HG02938 (cell line): ENCODE data around the gene NT5DC1.
A peak's percentile ranks its signal among the peaks of the same experiment; 100 is the strongest.

Experiments used
- ATAC-seq: cut with Tn5 transposase; IDR thresholded peaks from one replicate; pipeline ENCODE4 v1.9.1; 2021; ENCODE audit warnings: mild to moderate bottlenecking, moderate library complexity; ENCODE audit not compliant: unreplicated experiment

NT5DC1 gene

DNA sequence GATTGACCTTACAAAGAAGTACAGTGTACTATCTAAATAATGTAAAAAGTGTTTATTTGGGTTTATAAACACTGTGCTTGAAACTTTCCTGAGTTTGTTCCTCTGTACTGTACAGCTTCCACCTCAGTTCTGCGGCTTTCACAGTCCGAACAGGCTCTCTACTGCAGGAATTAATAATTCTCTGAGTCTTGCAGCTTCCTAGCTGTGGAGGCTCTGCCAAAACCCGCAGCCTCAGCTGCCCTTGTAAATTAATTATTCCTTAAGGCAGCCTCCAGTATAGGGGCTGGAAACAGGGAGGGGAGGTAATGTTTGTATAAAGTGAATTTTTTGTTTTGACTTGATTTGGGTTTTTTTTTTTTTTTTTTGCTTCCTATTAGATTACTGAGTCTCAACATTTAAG, 134.0 kb downstream of the NT5DC1 start:
- ATAC-seq: no peak

DNA sequence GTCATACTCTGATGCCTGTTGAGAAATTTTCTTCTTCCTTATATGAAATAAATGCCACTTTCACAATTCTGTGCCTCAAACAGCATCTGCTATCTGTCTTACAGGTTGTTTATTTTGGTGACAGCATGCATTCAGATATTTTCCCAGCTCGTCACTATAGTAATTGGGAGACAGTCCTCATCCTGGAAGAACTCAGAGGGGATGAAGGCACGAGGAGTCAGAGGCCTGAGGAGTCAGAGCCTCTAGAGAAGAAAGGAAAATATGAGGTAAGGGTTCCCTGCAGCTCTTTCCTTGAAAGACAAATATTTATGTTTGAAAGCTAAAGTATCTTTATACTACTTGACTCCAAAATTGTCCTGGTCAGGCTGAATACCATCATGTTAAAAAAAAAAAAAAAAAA, 137.4 kb downstream of the NT5DC1 start:
- ATAC-seq: no peak

DNA sequence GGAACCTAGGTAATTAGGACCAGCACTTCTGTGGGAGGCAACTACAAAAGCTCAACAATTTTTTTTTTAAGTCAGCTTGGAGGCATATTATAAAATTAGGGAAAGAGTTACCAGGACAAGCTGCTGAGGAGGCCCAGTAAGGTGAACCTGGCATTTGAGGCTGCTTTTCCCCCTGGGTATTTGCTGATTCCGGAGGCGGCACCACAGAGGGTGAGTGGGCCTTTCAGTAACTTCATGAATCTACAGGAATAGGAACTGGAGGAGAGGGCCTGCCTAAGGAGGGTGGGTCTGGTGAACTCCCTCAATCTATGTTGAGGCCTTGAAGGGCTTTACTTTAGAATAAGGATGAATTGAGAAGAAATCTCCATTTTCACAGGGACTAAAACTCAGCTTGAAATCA, 138.6 kb downstream of the NT5DC1 start:
- ATAC-seq: no peak

DNA sequence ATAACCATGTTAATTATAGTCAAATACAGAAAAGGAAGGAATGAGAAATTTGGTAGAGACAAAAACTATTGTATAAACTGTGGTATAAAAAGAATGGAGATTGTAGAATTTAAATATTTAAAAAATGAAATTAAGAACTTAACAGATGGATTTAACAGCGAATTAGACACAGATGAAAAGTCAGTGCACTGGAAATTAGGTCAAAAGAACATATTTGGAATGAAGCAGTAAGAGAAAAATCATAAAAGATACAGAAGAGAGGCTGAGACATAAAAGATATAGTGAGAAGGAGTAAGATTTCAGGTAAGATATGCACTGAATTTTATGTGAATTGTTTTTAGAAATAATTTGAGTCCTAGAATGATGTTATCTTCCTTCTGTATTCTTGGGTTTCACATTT, 139.2 kb downstream of the NT5DC1 start:
- ATAC-seq: no peak

DNA sequence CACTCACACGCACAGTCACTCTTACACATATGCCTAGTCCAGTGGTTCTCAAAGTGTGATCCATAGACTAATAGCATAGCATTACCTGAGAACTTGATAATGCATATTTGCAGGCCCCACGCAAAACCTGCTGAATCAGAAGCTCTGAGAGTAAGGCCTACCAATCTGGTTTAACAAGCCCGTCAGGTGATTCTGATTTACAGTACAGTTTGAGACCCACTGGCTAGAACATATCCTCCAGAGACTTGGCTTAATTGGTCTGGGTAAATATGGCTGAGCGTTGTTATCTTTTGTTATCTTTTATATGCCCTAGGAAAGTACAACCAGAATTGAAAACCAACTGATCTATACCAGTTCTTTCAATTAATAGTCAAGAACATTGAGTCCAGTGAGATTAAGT, 143.6 kb downstream of the NT5DC1 start:
- no peak for ATAC-seq

DNA sequence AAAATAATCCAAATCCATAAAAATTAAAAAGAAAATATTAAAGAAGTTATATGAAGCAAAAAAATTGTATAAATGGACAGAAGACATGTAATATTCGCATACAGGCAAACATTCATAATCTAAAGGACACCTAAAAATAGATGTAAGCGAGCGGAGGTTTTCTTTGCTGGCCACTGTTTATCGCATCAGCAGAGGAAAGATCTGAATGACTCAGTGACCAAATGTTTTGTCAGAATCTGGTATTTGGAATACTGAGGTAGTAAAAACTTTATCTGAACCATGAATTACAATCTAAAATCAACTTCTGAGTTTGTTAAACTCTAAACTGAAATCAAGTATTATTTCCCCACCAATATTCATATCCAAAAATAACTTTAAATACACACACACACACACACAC, 145.4 kb downstream of the NT5DC1 start:
- ATAC-seq: no peak

DNA sequence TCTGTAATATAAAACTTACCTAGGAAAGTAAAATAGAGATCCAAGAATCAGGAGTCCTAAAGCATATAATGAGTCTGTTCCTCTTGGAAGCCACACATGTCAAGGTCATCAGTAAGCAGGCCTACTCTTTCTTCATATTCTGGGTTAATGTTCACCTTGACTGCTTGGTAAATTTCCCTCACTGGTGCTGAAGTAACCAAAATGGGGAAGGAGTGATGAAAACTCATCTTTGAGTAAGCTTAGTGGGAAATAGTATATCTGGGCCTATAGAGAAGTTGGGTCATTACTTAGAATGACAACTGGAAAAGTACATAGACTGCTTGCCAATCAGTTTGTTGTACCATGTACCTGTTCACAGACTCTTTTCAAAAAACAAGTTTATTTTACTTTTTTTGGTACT, 146.6 kb downstream of the NT5DC1 start:
- ATAC-seq: no peak

DNA sequence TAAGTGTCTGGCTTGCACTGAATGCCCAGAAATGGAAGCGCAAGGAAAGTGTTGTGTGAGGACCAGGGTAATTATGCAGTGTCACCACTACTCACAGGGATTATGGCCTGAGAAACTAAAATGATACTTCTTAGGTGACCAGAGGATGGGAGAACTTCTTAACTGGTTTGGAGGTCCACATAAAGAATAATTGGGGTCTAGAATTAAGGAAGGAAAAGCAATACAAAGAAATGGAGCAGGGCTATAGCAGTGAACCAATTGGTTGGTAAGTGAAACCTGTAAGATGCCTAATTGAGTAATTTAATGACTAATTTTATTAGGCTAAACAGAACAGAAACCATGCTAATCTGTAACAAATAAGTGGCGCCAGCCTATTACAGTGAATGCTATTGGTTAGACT, 147.9 kb downstream of the NT5DC1 start:
- no peak for ATAC-seq

DNA sequence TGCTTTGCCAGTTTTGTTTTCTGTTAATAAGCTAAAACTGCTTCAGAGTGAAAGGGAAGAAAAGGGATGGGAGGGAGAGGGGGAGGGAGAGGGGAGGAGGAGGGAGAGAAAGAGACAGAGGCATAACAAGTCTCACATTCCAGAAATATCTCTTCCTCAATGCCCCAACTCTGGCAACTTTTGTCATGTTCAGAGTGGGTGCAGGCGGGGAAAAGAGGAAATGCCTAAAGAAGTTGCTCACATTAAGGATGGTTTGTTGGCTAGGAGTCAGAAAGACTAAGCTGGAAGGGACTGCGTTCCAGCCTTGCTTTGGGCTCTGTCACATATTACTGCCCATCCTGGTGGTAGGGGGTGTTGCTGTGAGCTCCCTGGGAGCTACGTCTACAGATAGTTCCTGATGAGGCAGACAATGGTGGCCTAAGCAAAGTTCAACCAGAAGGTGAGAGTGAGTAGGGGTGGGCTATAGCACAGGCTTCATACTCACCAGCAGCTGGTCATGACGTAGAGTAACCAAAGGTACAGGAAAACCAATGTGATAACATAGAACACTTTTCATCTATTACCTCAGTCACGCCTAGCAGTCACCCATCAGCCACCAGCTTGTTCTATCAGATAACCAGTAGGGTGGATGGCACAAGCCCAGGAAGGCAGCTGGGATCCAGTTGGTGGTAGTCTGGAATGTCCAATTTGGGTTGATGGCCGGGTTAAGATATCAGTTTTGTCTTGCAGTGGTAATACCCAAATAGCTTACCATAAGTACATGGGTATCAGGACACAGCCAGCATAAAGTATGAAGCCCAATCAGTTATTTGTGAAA, 151.1 kb downstream of the NT5DC1 start:
- ATAC-seq: no peak

DNA sequence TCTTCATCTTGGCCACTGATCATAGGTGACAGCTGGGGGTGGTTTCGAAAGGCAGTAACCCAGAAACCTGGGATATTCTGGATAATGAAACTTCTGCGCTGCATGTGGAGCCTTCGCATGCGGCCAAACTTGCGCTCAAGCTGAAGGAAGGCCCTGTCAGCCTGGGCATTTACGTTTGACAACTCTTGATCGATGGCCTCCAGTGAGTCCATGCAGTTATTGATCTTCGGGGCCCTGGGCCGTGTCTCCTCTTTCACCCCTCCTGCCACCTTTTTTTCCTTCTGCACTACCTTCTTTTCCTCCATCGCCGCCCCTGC, 152.5 kb downstream of the NT5DC1 start:
- no peak for ATAC-seq

DNA sequence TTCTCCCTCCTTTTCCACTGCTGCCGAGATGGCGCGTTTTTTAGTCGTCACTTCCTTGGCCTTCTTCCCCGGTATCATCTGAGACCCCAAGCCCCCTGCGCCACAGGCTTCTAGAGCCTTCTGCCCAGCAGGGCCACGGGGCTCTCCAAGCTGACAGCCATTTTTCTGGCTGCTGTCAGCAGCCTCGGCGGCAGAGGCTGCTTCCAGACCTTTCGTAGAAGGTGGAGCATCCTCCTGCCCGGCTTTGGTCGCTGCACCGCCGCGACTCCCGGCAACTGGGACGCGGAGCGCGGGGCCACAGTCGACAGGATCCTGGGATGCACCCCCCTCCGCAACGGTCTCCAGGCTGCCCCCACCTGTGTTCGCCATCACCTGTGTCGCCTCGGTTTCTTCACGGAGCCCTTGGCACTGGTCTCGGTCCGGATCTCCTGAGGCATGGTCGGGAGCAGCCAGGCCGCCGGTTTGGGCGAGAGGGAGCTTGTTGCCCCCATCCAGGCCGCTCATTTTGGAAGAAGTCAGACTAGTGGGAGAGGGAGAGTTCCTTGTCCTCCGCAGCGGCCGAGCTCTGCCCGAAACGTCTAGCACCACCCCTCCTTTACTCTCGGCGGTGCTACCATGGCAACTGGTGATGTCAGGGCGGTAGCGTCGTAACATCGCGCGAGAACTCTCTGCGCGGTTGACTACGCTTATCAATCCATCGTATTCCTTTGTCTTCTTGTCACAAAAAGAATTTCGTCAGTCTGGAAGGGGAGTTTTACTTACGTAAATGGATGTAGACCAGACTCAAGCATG, 153.0 kb downstream of the NT5DC1 start, which contains the start of gene TSPYL4:
Gene TSPYL4 (minus strand): TSS at position 571 of the 792 bp plus-strand sequence. CDS start 67 bp downstream, at position 504.
- peak; percentile 99 for ATAC-seq

DNA sequence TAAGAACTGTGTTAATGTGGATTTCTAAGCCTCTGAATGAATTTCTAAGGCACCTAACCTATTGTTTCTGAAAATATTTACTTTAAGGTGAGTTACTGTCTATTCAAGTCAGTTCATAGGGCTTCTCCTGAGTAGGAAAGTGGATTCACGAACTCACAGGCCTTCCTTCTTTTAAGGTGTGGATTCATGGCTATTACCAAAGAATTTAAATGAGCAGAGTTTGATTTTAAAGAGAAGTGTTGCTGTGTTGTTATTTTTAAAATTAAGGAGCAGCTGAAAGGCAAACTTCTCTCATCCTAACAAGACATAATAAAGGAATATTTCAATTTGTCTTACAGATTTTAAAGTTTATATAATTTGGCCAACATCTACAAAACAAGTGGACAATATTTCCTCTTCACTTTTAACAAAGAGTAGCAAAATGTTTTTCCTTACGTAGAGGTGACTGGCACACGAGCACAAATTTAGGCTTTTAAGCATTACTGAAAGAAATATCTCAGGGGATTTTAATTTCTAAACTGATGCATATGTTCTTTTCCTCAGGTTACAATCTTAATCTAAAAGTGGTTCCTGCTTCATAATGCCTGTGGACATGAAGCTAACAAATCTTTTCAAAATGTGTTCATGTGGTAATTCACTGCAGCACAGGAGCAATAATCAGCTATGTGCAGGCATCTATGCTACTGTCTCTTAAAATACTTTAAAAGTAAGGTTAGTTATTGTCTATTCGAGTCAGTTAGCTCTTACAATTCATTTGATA, 153.8 kb downstream of the NT5DC1 start:
- peak; percentile 33 for ATAC-seq

DNA sequence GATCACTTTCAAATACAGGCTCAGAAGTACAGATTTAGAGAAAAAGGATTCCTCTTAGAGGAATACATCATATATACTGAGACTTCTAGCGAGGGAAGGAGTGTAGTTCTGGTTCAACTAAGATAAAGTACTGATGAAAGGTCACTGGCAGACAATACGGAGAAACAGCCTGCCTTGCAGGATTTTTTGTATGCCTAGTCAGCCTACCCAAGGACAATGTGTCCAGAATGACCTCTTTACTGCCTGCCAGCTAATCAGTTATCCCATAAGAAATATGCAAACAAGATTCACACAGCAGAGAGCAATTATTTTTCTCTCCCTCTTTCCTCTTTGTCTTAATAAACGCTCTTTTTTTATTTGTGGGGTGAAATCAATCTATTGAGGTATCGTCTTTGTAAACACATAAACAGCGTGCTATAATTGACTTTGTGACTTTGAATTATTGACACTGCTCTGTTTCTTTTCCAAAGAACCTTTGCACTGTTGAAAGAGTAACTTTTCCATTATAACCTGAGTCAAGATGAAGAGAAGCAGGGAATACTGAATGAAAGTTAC, 154.7 kb downstream of the NT5DC1 start:
- ATAC-seq: no peak

DNA sequence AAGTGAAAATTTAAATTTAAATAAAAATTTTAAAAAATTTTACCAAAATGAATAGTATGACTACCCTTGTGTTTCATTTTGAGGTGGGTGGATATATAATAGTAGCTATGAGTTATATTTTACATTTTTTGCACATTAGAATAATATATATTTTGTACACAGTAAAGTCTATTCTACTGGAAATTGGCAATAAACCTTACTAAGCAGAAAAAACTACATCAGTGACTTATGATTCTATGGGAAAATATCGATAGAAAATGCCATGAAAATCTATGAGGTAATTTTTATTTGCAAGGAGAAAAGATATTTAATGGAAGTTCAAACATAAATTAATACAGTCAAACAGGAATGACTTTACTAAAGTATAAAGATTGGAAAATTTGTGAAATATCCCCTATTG, 156.0 kb downstream of the NT5DC1 start:
- no peak for ATAC-seq

DNA sequence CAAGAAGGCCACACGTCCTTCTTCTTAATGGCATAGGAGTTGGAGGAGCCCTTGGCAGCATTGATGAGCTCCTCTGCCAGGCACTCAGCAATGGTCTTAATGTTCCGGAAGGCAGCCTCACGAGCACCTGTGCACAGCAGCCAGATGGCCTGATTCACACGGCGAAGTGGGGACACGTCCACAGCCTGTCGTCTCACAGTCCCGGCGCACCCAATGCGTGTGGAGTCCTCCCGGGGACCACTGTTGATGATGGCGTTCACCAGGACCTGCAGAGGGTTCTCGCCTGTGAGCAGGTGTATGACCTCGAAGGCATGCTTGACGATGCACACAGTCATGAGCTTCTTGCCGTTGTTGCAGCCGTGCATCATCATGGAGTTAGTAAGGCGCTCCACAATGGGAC, 157.9 kb downstream of the NT5DC1 start:
- ATAC-seq: no peak

DNA sequence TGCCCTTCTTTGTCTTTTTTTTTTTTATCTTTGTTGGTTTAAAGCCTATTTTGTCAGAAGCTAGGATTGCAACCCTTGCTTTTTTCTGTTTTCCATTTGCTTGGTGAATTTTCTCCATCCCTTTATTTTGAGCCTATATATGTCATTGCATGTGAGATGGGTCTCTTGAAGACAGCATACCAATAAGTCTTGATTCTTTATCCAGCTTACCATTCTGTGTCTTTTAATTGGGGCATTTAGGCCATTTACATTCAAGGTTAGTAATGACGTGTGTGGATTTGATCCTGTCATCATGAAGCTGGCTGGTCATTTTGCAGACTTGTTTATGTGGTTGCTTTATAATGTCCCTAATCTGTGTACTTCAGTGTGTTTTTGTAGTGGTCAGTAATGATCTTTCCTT, 162.7 kb downstream of the NT5DC1 start:
- no peak for ATAC-seq

DNA sequence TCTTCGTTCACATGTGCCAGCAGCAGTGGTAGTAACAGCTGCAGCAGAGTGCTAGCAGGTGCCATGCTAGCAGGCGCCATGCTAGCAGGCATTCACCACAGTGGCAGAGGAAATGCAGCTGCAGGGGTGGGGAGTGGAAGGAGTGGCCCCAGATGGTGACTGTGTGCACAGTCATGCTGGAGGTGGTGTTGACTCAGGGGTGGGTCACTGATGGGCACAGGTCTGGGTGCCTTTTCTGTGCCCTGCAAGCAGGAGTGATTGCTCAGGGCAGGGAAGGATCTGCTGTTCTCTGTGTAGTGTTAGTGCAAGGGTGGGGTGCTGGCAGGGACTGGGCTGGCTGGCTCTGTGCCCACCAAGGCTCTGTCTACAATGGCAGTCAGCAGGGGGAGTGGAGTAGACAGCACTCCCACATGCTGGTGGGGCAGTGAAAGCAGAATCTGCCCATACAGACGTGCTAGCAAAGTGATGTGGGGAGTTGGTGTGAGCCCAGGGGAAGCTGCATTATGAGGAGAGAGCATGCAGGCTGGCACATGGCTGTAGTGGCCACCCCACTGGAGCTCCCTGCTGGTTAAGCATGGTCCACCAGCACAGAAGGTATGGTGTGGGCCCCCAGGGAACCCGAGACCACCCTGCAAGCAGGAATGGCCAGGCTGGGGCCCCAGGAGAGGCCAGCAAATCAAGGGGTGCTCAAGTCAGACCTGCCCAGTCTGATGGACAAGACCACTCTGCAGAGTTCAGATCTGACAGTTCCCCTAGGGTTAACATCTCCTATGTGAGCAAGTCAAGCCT, 164.6 kb downstream of the NT5DC1 start:
- ATAC-seq: no peak

DNA sequence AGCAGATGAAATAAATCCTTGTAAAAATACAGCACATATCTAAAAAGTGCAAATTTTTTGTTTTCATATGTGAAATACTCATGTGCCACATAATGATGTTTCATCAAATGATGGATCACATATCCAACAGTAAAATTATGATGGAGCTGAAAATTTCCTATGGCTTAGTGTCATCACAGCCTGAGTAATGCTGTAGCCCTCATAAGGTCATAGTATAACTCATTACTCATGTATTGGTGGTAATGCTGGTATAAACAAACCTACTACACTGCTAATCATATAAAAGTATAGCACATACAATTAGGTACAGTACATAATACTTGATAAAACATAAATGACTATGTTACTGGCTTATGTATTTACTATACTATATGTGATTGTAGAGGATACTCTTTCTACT, 166.2 kb downstream of the NT5DC1 start:
- no peak for ATAC-seq

DNA sequence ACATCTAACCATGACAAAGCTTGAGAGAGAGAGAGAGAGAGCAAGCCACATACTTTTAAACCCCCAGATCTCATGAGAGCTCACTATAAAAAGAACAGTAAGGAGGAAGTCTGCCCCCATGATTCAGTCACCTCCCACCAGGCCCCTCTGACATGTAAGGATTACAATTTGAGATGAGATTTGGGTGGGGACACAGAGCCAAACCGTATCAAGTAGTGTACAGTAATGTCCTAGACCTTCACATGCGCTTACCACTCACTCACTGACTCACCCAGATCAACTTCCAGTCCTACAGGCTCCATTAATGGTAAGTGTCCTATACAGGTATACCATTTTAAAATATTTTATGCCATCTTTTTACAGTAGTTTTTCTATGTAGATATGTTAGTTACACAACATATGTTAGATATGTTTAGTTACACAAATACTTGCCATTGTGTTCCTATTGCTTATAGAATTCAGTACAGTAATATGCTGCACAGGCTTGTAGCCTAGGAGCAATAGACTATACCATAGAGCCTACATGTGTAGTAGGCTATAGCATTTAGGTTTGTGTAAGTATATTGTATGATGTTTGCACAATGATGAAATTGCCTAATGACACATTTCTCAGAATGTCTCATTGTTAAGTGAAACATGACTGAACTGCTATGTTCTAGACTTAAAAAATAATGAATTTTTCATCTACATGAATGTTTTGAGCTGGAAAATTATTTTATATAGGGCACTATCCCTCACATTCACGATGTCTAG, 167.4 kb downstream of the NT5DC1 start:
- ATAC-seq: no peak
